Endothelial cell of umbilical vein (primary cell): ENCODE measurements around the gene PDGFRB.

ENCODE experiments used
- CTCF ChIP-seq, 2 donors: IDR thresholded peaks; 1 replicate in 1 of 2; 2 replicates in 1 of 2; pipeline ENCODE4 v1.5.1; 2011; ENCODE audit warnings: low read length in 2 of 2, mild to moderate bottlenecking in 2 of 2, moderate library complexity in 2 of 2, control low read depth in 1 of 2, inconsistent platforms in 1 of 2, low read depth in 1 of 2; ENCODE audit not compliant: insufficient read depth in 1 of 2; ENCODE audit errors: extremely low read depth in 1 of 2
- POLR2AphosphoS5 ChIP-seq: IDR thresholded peaks from 2 replicates; pipeline ENCODE4 v1.6.1; 2012; ENCODE audit warnings: low read depth, mild to moderate bottlenecking, control low read depth, low read length, moderate library complexity; ENCODE audit not compliant: insufficient read depth

GRCh38 chr5:150168864-150169263, 13.2 kb upstream of the PDGFRB start:
- TF ChIP-seq CTCF (IDR thresholded peaks at IDR 0.05; ENCODE audit: extremely low read depth in 1 of 2, insufficient read depth in 1 of 2, low read depth in 1 of 2, low read length in 2 of 2) (no peak), POLR2AphosphoS5 (no peak)
